MG63 (cell line): Measurements from ENCODE around the gene TDRD5. TPM values are rescaled to one million over a fixed set of nuclear protein-coding genes. Genes with fewer than 3 reads are reported as not detected.
A peak's percentile ranks its signal among the peaks of the same experiment; 100 is the strongest.

Experiments
- DNase-seq: peaks from one replicate; pipeline ENCODE4 v3.0.0-alpha.2; 2020
- H3K27me3 ChIP-seq: fragments of 250-450 bp; sonication (Bioruptor Pico); 2 replicates; pipeline ENCODE4 v1.5.1; 2020; ENCODE audit warnings: mild to moderate bottlenecking, moderate library complexity
- H3K36me3 ChIP-seq: fragments of 250-450 bp; sonication (Bioruptor Pico); 2 replicates; pipeline ENCODE4 v1.5.1; 2020; ENCODE audit warnings: mild to moderate bottlenecking, moderate library complexity
- H3K4me3 ChIP-seq: fragments of 250-450 bp; sonication (Bioruptor Pico); 2 replicates; pipeline ENCODE4 v1.5.1; 2020; ENCODE audit warnings: mild to moderate bottlenecking, moderate library complexity
- H3K9me3 ChIP-seq: fragments of 250-450 bp; sonication (Bioruptor Pico); 2 replicates; pipeline ENCODE4 v1.5.1; 2020; ENCODE audit warnings: mild to moderate bottlenecking, moderate library complexity
- total RNA-seq: library from RNA; depleted of rRNA; stranded (reverse); fragments of >200 nt; shearing (Covaris generic); gene quantifications from 2 replicates; pipeline ENCODE4 v1.2.3, GENCODE V29; 2014; ENCODE audit warnings: low replicate concordance; rRNA removed

The TDRD5 gene
- total RNA-seq, 1 experiment from 2014 or later = not detected

DNA sequence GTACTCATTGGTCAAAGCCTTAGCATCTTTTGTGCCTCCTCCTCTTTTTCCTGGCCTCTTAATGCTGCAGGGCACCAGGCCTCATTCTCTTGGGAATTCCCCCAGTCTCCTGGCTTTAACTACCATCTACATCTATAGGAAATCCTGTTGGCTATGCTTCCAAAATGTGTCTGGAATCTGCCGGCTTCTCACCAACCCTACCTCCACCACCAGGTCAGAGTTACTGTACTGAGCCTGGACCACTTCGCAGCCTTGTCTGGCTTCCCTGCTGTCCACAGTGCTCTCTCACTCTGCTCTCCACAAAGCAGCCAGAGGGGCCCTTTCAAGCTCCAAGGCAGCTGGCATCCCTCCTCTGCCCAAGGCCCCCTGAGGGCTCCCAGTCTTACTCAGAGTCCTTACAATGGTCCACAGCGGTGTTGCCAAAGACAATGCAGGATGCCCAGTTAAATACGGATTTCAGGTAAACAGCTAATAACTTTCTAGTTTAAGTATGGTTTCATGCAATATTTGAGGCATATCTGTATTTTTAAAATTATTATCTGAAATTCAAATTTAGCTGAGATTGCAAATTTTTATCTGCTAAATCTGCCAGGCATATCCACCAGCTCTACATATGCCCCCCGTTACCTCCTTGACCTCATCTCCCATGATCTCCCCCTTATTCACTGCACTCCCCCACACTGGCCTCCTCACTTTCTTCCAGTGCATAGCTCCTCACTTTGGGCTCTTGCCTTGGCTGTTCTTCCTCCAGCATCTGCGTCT lies 117.0 kb downstream of the TDRD5 start:
- H3K4me3 ChIP-seq = no peak overlapping the region
- H3K27me3 ChIP-seq = peaks cover 6% of the 10 kb centered on the region
- H3K36me3 ChIP-seq = no peaks in the 10 kb centered on the region
- DNase-seq = no peak
- H3K9me3 ChIP-seq = peaks cover 5% of the 10 kb centered on the region; the same call in 1 of the 2 replicates

DNA sequence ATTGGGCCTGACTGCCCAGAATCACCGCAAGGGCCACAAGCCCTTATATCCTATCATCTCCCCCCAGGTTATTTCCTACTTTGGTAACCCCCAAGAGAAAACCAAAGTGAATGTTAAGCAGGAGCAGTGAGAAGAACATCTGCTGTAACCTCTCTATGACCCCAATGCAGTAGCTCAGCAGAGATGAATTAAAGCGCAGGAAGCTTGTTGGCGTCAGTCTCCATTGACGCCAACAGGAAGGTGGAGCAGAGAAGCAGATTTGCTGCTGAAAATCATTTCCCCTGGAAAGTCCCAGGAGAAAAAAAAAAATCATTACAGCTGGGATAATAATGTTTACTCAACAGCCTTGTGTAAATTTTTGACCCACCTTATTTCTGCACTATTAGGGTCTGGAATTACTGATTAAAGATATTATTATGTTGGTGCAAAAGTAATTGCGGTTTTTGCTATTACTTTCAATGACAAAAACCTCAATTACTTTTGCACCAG lies 118.3 kb downstream of the TDRD5 start:
- DNase-seq = no peak
- Histone ChIP-seq H3K27me3 (peaks cover 3% of the 10 kb centered on the region; the same call in 1 of the 2 replicates), H3K4me3 (no peak overlapping the region), H3K36me3 (no peaks in the 10 kb centered on the region), H3K9me3 (peaks cover 15% of the 10 kb centered on the region)

DNA sequence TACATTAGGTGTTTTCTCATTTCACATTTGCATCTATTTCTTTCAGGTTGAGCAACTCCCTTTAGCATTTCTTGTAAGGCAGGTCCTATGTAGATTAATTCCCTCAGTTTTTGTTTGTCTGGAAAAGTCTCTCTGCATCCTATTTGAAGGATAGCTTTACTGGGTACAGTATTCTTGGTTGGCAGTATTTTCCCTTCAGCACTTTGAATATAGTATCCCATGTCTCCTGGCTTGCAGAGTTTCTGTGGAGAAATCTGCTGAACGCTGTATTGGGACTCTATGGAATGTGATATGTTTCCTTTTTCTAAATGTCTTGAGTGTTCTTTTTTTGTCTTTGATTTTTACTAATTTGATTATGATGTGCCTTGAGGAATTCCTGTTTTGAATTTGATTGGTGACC lies 122.5 kb downstream of the TDRD5 start:
- Histone ChIP-seq H3K27me3 (0 out of 2 replicates have a peak, but pooled peaks cover under 1% of the 10 kb centered on the region), H3K4me3 (no peak overlapping the region), H3K9me3 (peaks cover 38% of the 10 kb centered on the region)

GRCh38 chr1:179714623-179715022 lies 123.0 kb downstream of the TDRD5 start:
- H3K9me3 ChIP-seq = peaks cover 39% of the 10 kb centered on the region
- 0 out of 2 replicates have a peak, but pooled peaks cover 2% of the 10 kb centered on the region for H3K27me3 ChIP-seq
- H3K4me3 ChIP-seq = no peak overlapping the region
- no peaks in the 10 kb centered on the region for H3K36me3 ChIP-seq
- no peak for DNase-seq

More for the DNA sequence above, 122.5 kb downstream of the TDRD5 start:
- H3K36me3 ChIP-seq = no peaks in the 10 kb centered on the region
- no peak for DNase-seq

GRCh38 chr1:179719272-179719671 lies 127.6 kb downstream of the TDRD5 start:
- Histone ChIP-seq H3K27me3 (0 out of 2 replicates have a peak, but pooled peaks cover 2% of the 10 kb centered on the region), H3K9me3 (peaks cover 37% of the 10 kb centered on the region), H3K4me3 (no peak overlapping the region), H3K36me3 (no peaks in the 10 kb centered on the region)
- no peak for DNase-seq

GRCh38 chr1:179728271-179728670 lies 136.6 kb downstream of the TDRD5 start:
- Histone ChIP-seq H3K9me3 (no peaks in the 10 kb centered on the region), H3K4me3 (no peak overlapping the region)
- peak; percentile 21 for DNase-seq

DNA sequence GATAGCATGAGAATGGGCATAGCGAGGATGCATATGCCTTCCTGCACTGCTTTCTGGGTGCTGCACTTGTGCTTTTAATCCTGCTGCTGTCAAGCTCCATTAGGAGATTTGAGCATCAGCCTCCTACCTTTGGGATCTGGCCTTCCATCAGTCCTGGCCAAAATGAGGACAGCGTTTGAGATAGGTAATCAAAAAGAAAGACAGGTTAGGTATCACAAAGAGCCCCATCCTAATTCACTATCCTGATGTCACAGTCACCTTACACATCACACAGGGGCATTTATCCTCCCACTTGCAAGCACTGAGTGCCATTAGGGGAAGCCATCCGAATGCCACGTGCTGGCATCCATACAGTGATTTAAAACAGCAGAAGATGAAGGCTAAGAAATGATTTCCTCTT lies 138.2 kb downstream of the TDRD5 start:
- Histone ChIP-seq H3K9me3 (no peaks in the 10 kb centered on the region), H3K36me3 (no peaks in the 10 kb centered on the region), H3K27me3 (peaks cover 29% of the 10 kb centered on the region), H3K4me3 (no peak overlapping the region)
- no peak for DNase-seq

More at GRCh38 chr1:179728271-179728670, 136.6 kb downstream of the TDRD5 start:
- Histone ChIP-seq H3K36me3 (no peaks in the 10 kb centered on the region), H3K27me3 (peaks cover 25% of the 10 kb centered on the region)

- no peak overlapping the region for H3K4me3 ChIP-seq
- no peaks in the 10 kb centered on the region for H3K36me3 ChIP-seq
- DNase-seq = no peak
- peaks cover 30% of the 10 kb centered on the region for H3K27me3 ChIP-seq
- no peaks in the 10 kb centered on the region for H3K9me3 ChIP-seq
Measured at GRCh38 chr1:179731643-179732042, 140.0 kb downstream of the TDRD5 start.

Other genes starting within 250 kb of the TDRD5 start
- 0.82 TPM in 1 of 2 replicates, not detected in the other for gene AXDND1, start 225.9 kb upstream of the TDRD5 start, total RNA-seq
- not detected in 2 replicates for gene NPHS2, start 15.9 kb upstream of the TDRD5 start, total RNA-seq
- not detected in 2 replicates for gene FAM163A, start 151.5 kb downstream of the TDRD5 start, total RNA-seq